Activated naive CD4-positive, alpha-beta T cell treated with anti-CD3 and anti-CD28 coated beads, Interleukin-2, amount 10 ng/mL, durations not matched to agents 7 days and 5 days (primary cell): Measurements from ENCODE around the gene HMGXB3.
A peak's percentile ranks its signal among the peaks of the same experiment; 100 is the strongest.

Experiments used
- CTCF ChIA-PET: fragments of 350-600 bp; sonication (Branson Sonifier 250); formaldehyde crosslinking; loops from one replicate; lab custom pipeline; 2021; ENCODE audit warnings: antibody characterized with exemption; lab: Charles Lee
- DNase-seq: peaks from one replicate; pipeline ENCODE4 v3.0.0-alpha.2; 2020
- H3K27ac Mint-ChIP-seq: one replicate; pipeline ENCODE4 v1.8.0; 2021; ENCODE audit warnings: mild to moderate bottlenecking, moderate library complexity, mixed read lengths
- H3K27me3 Mint-ChIP-seq: one replicate; pipeline ENCODE4 v1.8.0; 2021; ENCODE audit warnings: mild to moderate bottlenecking, mixed read lengths
- H3K36me3 Mint-ChIP-seq: one replicate; pipeline ENCODE4 v1.8.0; 2021; ENCODE audit warnings: mixed read lengths
- H3K4me1 Mint-ChIP-seq: one replicate; pipeline ENCODE4 v1.8.0; 2021; ENCODE audit warnings: mixed read lengths
- H3K4me3 Mint-ChIP-seq: one replicate; pipeline ENCODE4 v1.8.0; 2021; ENCODE audit warnings: mild to moderate bottlenecking, moderate library complexity, mixed read lengths
- H3K9me3 Mint-ChIP-seq: one replicate; pipeline ENCODE4 v1.8.0; 2021; ENCODE audit warnings: mixed read lengths

The HMGXB3 gene

GRCh38 chr5:150055326-150056074, 55.0 kb downstream of the HMGXB3 start:
- H3K4me3 Mint-ChIP-seq, result no peak overlapping the region
- no peaks in the 10 kb centered on the region for H3K27me3 Mint-ChIP-seq
- CTCF ChIA-PET, result no interaction called here
- H3K9me3 Mint-ChIP-seq, result no peaks in the 10 kb centered on the region
- DNase-seq, result peak; percentile 14
- peaks cover 25% of the 10 kb centered on the region for H3K36me3 Mint-ChIP-seq
- H3K4me1 Mint-ChIP-seq, result peaks cover 2% of the 10 kb centered on the region
- H3K27ac Mint-ChIP-seq, result no peak overlapping the region

- Mint-ChIP-seq H3K4me3 (no peak overlapping the region), H3K27me3 (peaks cover 4% of the 10 kb centered on the region), H3K4me1 (peaks cover 2% of the 10 kb centered on the region), H3K9me3 (no peaks in the 10 kb centered on the region), H3K27ac (no peak overlapping the region), H3K36me3 (peaks cover 21% of the 10 kb centered on the region)
- DNase-seq, result peak; percentile 16
- CTCF ChIA-PET, result no interaction called here
Observed at GRCh38 chr5:150056075-150056443, 55.5 kb downstream of the HMGXB3 start.

- DNase-seq, result peak; percentile 15
- Mint-ChIP-seq H3K27me3 (peaks cover 4% of the 10 kb centered on the region), H3K4me1 (peaks cover 2% of the 10 kb centered on the region), H3K36me3 (peaks cover 12% of the 10 kb centered on the region), H3K9me3 (no peaks in the 10 kb centered on the region), H3K4me3 (no peak overlapping the region), H3K27ac (no peak overlapping the region)
- CTCF ChIA-PET, result no interaction called here
Observed at GRCh38 chr5:150057052-150057451, 56.5 kb downstream of the HMGXB3 start.

- CTCF ChIA-PET, result no interaction called here
- Mint-ChIP-seq H3K9me3 (no peaks in the 10 kb centered on the region), H3K27ac (peak overlapping the region; percentile 56), H3K27me3 (peaks cover 4% of the 10 kb centered on the region), H3K4me1 (peaks cover 2% of the 10 kb centered on the region), H3K36me3 (peaks cover 12% of the 10 kb centered on the region), H3K4me3 (no peak overlapping the region)
- peak; percentile 10 for DNase-seq
Observed at GRCh38 chr5:150057511-150057910, 57.0 kb downstream of the HMGXB3 start.

- Mint-ChIP-seq H3K9me3 (no peaks in the 10 kb centered on the region), H3K27me3 (peaks cover 4% of the 10 kb centered on the region), H3K27ac (no peak overlapping the region), H3K4me3 (no peak overlapping the region), H3K4me1 (peaks cover 2% of the 10 kb centered on the region), H3K36me3 (peaks cover 7% of the 10 kb centered on the region)
- DNase-seq, result peak; percentile 13
- CTCF ChIA-PET, result no interaction called here
Observed at GRCh38 chr5:150057996-150058395, 57.5 kb downstream of the HMGXB3 start.

GRCh38 chr5:150058480-150059126, 58.1 kb downstream of the HMGXB3 start:
- no peak overlapping the region for H3K4me3 Mint-ChIP-seq
- H3K9me3 Mint-ChIP-seq, result no peaks in the 10 kb centered on the region
- H3K4me1 Mint-ChIP-seq, result peaks cover 2% of the 10 kb centered on the region
- peaks cover 6% of the 10 kb centered on the region for H3K36me3 Mint-ChIP-seq
- H3K27me3 Mint-ChIP-seq, result peaks cover 10% of the 10 kb centered on the region
- no peak overlapping the region for H3K27ac Mint-ChIP-seq
- CTCF ChIA-PET, result no interaction called here
- DNase-seq, result peak; percentile 19

GRCh38 chr5:150059623-150060022, 59.1 kb downstream of the HMGXB3 start:
- no peaks in the 10 kb centered on the region for H3K9me3 Mint-ChIP-seq
- H3K27me3 Mint-ChIP-seq, result peaks cover 18% of the 10 kb centered on the region
- no peak overlapping the region for H3K27ac Mint-ChIP-seq
- CTCF ChIA-PET, result interaction anchor here (0.6 kb wide), 1 partner anchor 335 kb away, joined by 3 read pairs; no protein-coding TSS in a partner anchor
- H3K4me3 Mint-ChIP-seq, result no peak overlapping the region
- H3K4me1 Mint-ChIP-seq, result peaks cover 2% of the 10 kb centered on the region
- DNase-seq, result peak; percentile 15
- H3K36me3 Mint-ChIP-seq, result no peaks in the 10 kb centered on the region

- H3K4me3 Mint-ChIP-seq, result no peak overlapping the region
- no peaks in the 10 kb centered on the region for H3K9me3 Mint-ChIP-seq
- CTCF ChIA-PET, result interaction anchor here (0.9 kb wide), 1 partner anchor 11 kb away, joined by 3 read pairs; no protein-coding TSS in a partner anchor
- no peak overlapping the region for H3K27ac Mint-ChIP-seq
- DNase-seq, result peak; percentile 2
- peaks cover 26% of the 10 kb centered on the region for H3K27me3 Mint-ChIP-seq
- peaks cover 2% of the 10 kb centered on the region for H3K4me1 Mint-ChIP-seq
- no peaks in the 10 kb centered on the region for H3K36me3 Mint-ChIP-seq
Observed at GRCh38 chr5:150060471-150060870, 59.9 kb downstream of the HMGXB3 start.

- no peak overlapping the region for H3K27ac Mint-ChIP-seq
- CTCF ChIA-PET, result no interaction called here
- H3K9me3 Mint-ChIP-seq, result no peaks in the 10 kb centered on the region
- peak; percentile 17 for DNase-seq
- no peaks in the 10 kb centered on the region for H3K36me3 Mint-ChIP-seq
- peaks cover 7% of the 10 kb centered on the region for H3K4me1 Mint-ChIP-seq
- H3K4me3 Mint-ChIP-seq, result no peak overlapping the region
- H3K27me3 Mint-ChIP-seq, result peaks cover 28% of the 10 kb centered on the region
Observed at GRCh38 chr5:150061538-150061995, 61.0 kb downstream of the HMGXB3 start.

GRCh38 chr5:150062216-150062922, 61.8 kb downstream of the HMGXB3 start:
- Mint-ChIP-seq H3K36me3 (no peaks in the 10 kb centered on the region), H3K27me3 (peaks cover 32% of the 10 kb centered on the region), H3K9me3 (no peaks in the 10 kb centered on the region), H3K4me1 (peaks cover 15% of the 10 kb centered on the region), H3K4me3 (no peak overlapping the region), H3K27ac (no peak overlapping the region)
- CTCF ChIA-PET, result no interaction called here
- DNase-seq, result peak; percentile 3

GRCh38 chr5:150063638-150064037, 63.1 kb downstream of the HMGXB3 start:
- DNase-seq, result peak; percentile 7
- peaks cover 20% of the 10 kb centered on the region for H3K4me1 Mint-ChIP-seq
- H3K36me3 Mint-ChIP-seq, result no peaks in the 10 kb centered on the region
- CTCF ChIA-PET, result interaction anchor here (1.0 to 1.4 kb wide), 2 partner anchors 15 to 59 kb away, joined by 3 read pairs; no protein-coding TSS in a partner anchor
- no peak overlapping the region for H3K27ac Mint-ChIP-seq
- no peak overlapping the region for H3K4me3 Mint-ChIP-seq
- peaks cover 32% of the 10 kb centered on the region for H3K27me3 Mint-ChIP-seq
- H3K9me3 Mint-ChIP-seq, result no peaks in the 10 kb centered on the region

GRCh38 chr5:150064681-150065220, 64.2 kb downstream of the HMGXB3 start:
- Mint-ChIP-seq H3K4me1 (peaks cover 20% of the 10 kb centered on the region), H3K36me3 (no peaks in the 10 kb centered on the region), H3K9me3 (no peaks in the 10 kb centered on the region), H3K4me3 (no peak overlapping the region), H3K27ac (no peak overlapping the region), H3K27me3 (peaks cover 32% of the 10 kb centered on the region)
- CTCF ChIA-PET, result interaction anchor here (0.6 to 1.4 kb wide), 4 partner anchors 16 to 153 kb away, joined by 3 read pairs; no protein-coding TSS in a partner anchor
- DNase-seq, result peak; percentile 3

- Mint-ChIP-seq H3K27me3 (peaks cover 32% of the 10 kb centered on the region), H3K4me1 (peaks cover 20% of the 10 kb centered on the region), H3K4me3 (no peak overlapping the region), H3K9me3 (no peaks in the 10 kb centered on the region), H3K36me3 (no peaks in the 10 kb centered on the region), H3K27ac (peak overlapping the region; percentile 28)
- peak; percentile 19 for DNase-seq
- CTCF ChIA-PET, result interaction anchor here (1.0 kb wide), 1 partner anchor 153 kb away, joined by 3 read pairs; no protein-coding TSS in a partner anchor
Observed at GRCh38 chr5:150065346-150065745, 64.8 kb downstream of the HMGXB3 start.

- no peaks in the 10 kb centered on the region for H3K36me3 Mint-ChIP-seq
- peak overlapping the region; percentile 45 for H3K27ac Mint-ChIP-seq
- H3K4me1 Mint-ChIP-seq, result peaks cover 20% of the 10 kb centered on the region
- DNase-seq, result peak; percentile 9
- CTCF ChIA-PET, result no interaction called here
- peaks cover 29% of the 10 kb centered on the region for H3K27me3 Mint-ChIP-seq
- H3K4me3 Mint-ChIP-seq, result no peak overlapping the region
- no peaks in the 10 kb centered on the region for H3K9me3 Mint-ChIP-seq
Observed at GRCh38 chr5:150065886-150066285, 65.3 kb downstream of the HMGXB3 start.
